Endodermal cell (in vitro differentiated cells): Measurements from ENCODE around the gene RPP21. TPM values are rescaled to one million over a fixed set of nuclear protein-coding genes. Genes with fewer than 3 reads are reported as not detected.

Experiments
- DNase-seq: peaks from one replicate; pipeline ENCODE4 v3.0.0-alpha.2; 2017
- H3K27ac ChIP-seq: 2 replicates; pipeline ENCODE4 v1.5.1; 2013; ENCODE audit warnings: mild to moderate bottlenecking, low read depth, low read length, moderate library complexity
- H3K27me3 ChIP-seq: 2 replicates; pipeline ENCODE4 v1.6.1; 2013; ENCODE audit warnings: mild to moderate bottlenecking, low read length, moderate library complexity; ENCODE audit not compliant: insufficient read depth, control insufficient read depth, poor library complexity, severe bottlenecking
- H3K36me3 ChIP-seq: 2 replicates; pipeline ENCODE4 v1.7.0; 2013; ENCODE audit warnings: mild to moderate bottlenecking, low read length, moderate library complexity; ENCODE audit not compliant: control insufficient read depth, insufficient read depth
- H3K4me1 ChIP-seq: one replicate; pipeline ENCODE4 v1.7.0; 2013; ENCODE audit warnings: low read length; ENCODE audit not compliant: control insufficient read depth, insufficient read depth
- H3K4me3 ChIP-seq: 2 replicates; pipeline ENCODE4 v1.5.1; 2013; ENCODE audit warnings: mild to moderate bottlenecking, low read length, moderate library complexity
- H3K9ac ChIP-seq: 2 replicates; pipeline ENCODE4 v1.6.1; 2013; ENCODE audit warnings: mild to moderate bottlenecking, low read length, moderate library complexity; ENCODE audit not compliant: poor library complexity, severe bottlenecking; ENCODE audit errors: extremely low read depth
- H3K9me3 ChIP-seq: 2 replicates; pipeline ENCODE4 v1.6.1; 2013; ENCODE audit warnings: mild to moderate bottlenecking, low read length, moderate library complexity; ENCODE audit not compliant: control insufficient read depth
- H3K27ac Mint-ChIP-seq: 2 replicates; pipeline ENCODE4 v1.8.0; 2020; ENCODE audit warnings: mixed read lengths
- H3K27me3 Mint-ChIP-seq: 2 replicates; pipeline ENCODE4 v1.8.0; 2021; ENCODE audit warnings: mild to moderate bottlenecking, mixed read lengths; ENCODE audit not compliant: insufficient read depth
- H3K36me3 Mint-ChIP-seq: 2 replicates; pipeline ENCODE4 v1.8.0; 2020; ENCODE audit warnings: low read depth, mixed read lengths
- H3K4me1 Mint-ChIP-seq: 2 replicates; pipeline ENCODE4 v1.8.0; 2020; ENCODE audit warnings: mixed read lengths
- H3K4me3 Mint-ChIP-seq: 2 replicates; pipeline ENCODE4 v1.8.0; 2020; ENCODE audit warnings: mild to moderate bottlenecking, moderate library complexity, mixed read lengths
- H3K9me3 Mint-ChIP-seq: 2 replicates; pipeline ENCODE4 v1.8.0; 2020; ENCODE audit warnings: mild to moderate bottlenecking, mixed read lengths
- CTCF ChIP-seq: fragments of 200-600 bp; sonication (generic); conservative IDR thresholded peaks from 2 replicates; pipeline ENCODE4 v1.5.0; 2021; ENCODE audit warnings: antibody characterized with exemption, mild to moderate bottlenecking
- WGBS, 2 experiments: methylation state at CpG; one replicate each; pipeline versions ENCODE4 v1.1.5 to v1.1.7; 2013; ENCODE audit warnings: missing lambda C conversion rate in 2 of 2, mixed read lengths in 1 of 2; ENCODE audit not compliant: insufficient coverage in 1 of 2, insufficient read length in 1 of 2; 5-methylcytosine and 5-hydroxymethylcytosine counted together
- total RNA-seq, 2 donors: library from RNA; stranded (reverse); fragmentation: NEBNext Ultra II Directional in 1 of 2; extraction: Animal tissue kit (Norgen Biotek cat#: 25700) in 1 of 2; gene quantifications; 2 replicates in 1 of 2; 3 replicates in 1 of 2; pipeline ENCODE4 v1.2.1, GENCODE V29; 2021

Gene RPP21
- total RNA-seq, 2 donors from 2014 or later = 52.2 to 59.7 TPM

- peaks cover 2% of the 10 kb centered on the region for H3K36me3 Mint-ChIP-seq
- H3K4me1 ChIP-seq = no peaks in the 10 kb centered on the region
- no peak for DNase-seq
- no peaks in the 10 kb centered on the region for H3K9me3 ChIP-seq
- H3K27me3 ChIP-seq = no peaks in the 10 kb centered on the region
- H3K36me3 ChIP-seq = peaks cover 3% of the 10 kb centered on the region
- H3K4me3 Mint-ChIP-seq = no peak overlapping the region
- H3K9ac ChIP-seq = no peak overlapping the region
- H3K9me3 Mint-ChIP-seq = no peaks in the 10 kb centered on the region
- H3K4me1 Mint-ChIP-seq = no peaks in the 10 kb centered on the region
- no peak overlapping the region for H3K4me3 ChIP-seq
- peaks cover 11% of the 10 kb centered on the region for H3K27me3 Mint-ChIP-seq
- TF ChIP-seq CTCF = no peak
- H3K27ac ChIP-seq = no peak overlapping the region
- H3K27ac Mint-ChIP-seq = no peak overlapping the region
- 83 to 90% methylated on average over 2 of the region's 2 CpGs for WGBS, 2 experiments
Measured at GRCh38 chr6:30352550-30352949, 7.6 kb downstream of the RPP21 start.

GRCh38 chr6:30355281-30355680, 10.3 kb downstream of the RPP21 start:
- H3K9ac ChIP-seq = no peak overlapping the region
- Mint-ChIP-seq H3K36me3 (no peaks in the 10 kb centered on the region), H3K27me3 (peaks cover 33% of the 10 kb centered on the region), H3K9me3 (no peaks in the 10 kb centered on the region), H3K27ac (no peak overlapping the region), H3K4me3 (no peak overlapping the region), H3K4me1 (peaks cover 17% of the 10 kb centered on the region)
- H3K27ac ChIP-seq = no peak overlapping the region
- DNase-seq = no peak
- no peak overlapping the region for H3K4me3 ChIP-seq
- 70 to 80% methylated on average over 4 of the region's 4 CpGs for WGBS, 2 experiments
- peaks cover 25% of the 10 kb centered on the region for H3K27me3 ChIP-seq
- TF ChIP-seq CTCF = no peak
- no peaks in the 10 kb centered on the region for H3K9me3 ChIP-seq
- H3K4me1 ChIP-seq = peaks cover 7% of the 10 kb centered on the region
- H3K36me3 ChIP-seq = no peaks in the 10 kb centered on the region

- Mint-ChIP-seq H3K36me3 (no peaks in the 10 kb centered on the region), H3K27ac (no peak overlapping the region), H3K4me1 (peaks cover 20% of the 10 kb centered on the region), H3K4me3 (no peak overlapping the region), H3K27me3 (peaks cover 40% of the 10 kb centered on the region), H3K9me3 (no peaks in the 10 kb centered on the region)
- DNase-seq = no peak
- no peaks in the 10 kb centered on the region for H3K36me3 ChIP-seq
- H3K27ac ChIP-seq = no peak overlapping the region
- WGBS, 2 experiments = 83 to 89% methylated on average over 1 of the region's 1 CpG
- no peak overlapping the region for H3K4me3 ChIP-seq
- H3K4me1 ChIP-seq = peaks cover 7% of the 10 kb centered on the region
- peaks cover 34% of the 10 kb centered on the region for H3K27me3 ChIP-seq
- no peaks in the 10 kb centered on the region for H3K9me3 ChIP-seq
- no peak for TF ChIP-seq CTCF
- no peak overlapping the region for H3K9ac ChIP-seq
Measured at GRCh38 chr6:30356536-30356935, 11.6 kb downstream of the RPP21 start.
